ENCODE measurements around the gene HSFX3.
A peak's percentile ranks its signal among the peaks of the same experiment; 100 is the strongest.
"Not testable (repeated sequence)": the region's sequence is repeated elsewhere in the genome, so short reads cannot be mapped to it uniquely, and the experiment has no call there.

HSFX3 gene

GRCh38 chrX:149517308-149517707 is 32.4 kb downstream of the HSFX3 start:
- DNase-seq (ENCODE audit: low spot score) = no peak

- DNase-seq (ENCODE audit: low spot score) = no peak
Observed at GRCh38 chrX:149516604-149517003, 33.1 kb downstream of the HSFX3 start.

- no peak for DNase-seq (ENCODE audit: low spot score)
Observed at GRCh38 chrX:149515954-149516602, 33.6 kb downstream of the HSFX3 start.

- DNase-seq (ENCODE audit: low spot score) = no peak
Observed at GRCh38 chrX:149513825-149514428, 35.8 kb downstream of the HSFX3 start.

- DNase-seq (ENCODE audit: low spot score) = peak; percentile 79
Observed at GRCh38 chrX:149512225-149512885, 37.4 kb downstream of the HSFX3 start.

GRCh38 chrX:149511081-149511480 is 38.6 kb downstream of the HSFX3 start:
- DNase-seq (ENCODE audit: low spot score) = no peak

- no peak for DNase-seq (ENCODE audit: low spot score)
Observed at GRCh38 chrX:149510386-149510785, 39.3 kb downstream of the HSFX3 start.

- no peak for DNase-seq (ENCODE audit: low spot score)
Observed at GRCh38 chrX:149508467-149508866, 41.3 kb downstream of the HSFX3 start.

- DNase-seq (ENCODE audit: low spot score) = no peak
Observed at GRCh38 chrX:149506349-149506748, 43.4 kb downstream of the HSFX3 start.

GRCh38 chrX:149505671-149506070 is 44.1 kb downstream of the HSFX3 start:
- DNase-seq (ENCODE audit: low spot score) = no peak

GRCh38 chrX:149504915-149505651 is 44.6 kb downstream of the HSFX3 start, which contains the start of gene IDS:
TSS of gene IDS (minus strand) at chrX:149505306. CDS start at chrX:149505137, 169 bp downstream.
- DNase-seq (ENCODE audit: low spot score) = peak; percentile 84

GRCh38 chrX:149504226-149504914 is 45.4 kb downstream of the HSFX3 start:
- DNase-seq (ENCODE audit: low spot score) = peak; percentile 27

GRCh38 chrX:149503446-149503845 is 46.3 kb downstream of the HSFX3 start:
- peak; percentile 4 for DNase-seq (ENCODE audit: low spot score)

GRCh38 chrX:149502923-149503322 is 46.8 kb downstream of the HSFX3 start:
- DNase-seq (ENCODE audit: low spot score) = not testable (repeated sequence)

- DNase-seq (ENCODE audit: low spot score) = no peak
Observed at GRCh38 chrX:149499766-149500165, 50.0 kb downstream of the HSFX3 start.

GRCh38 chrX:149498767-149499166 is 51.0 kb downstream of the HSFX3 start:
- DNase-seq (ENCODE audit: low spot score) = no peak

All from pons (tissue), 1 donor.